HG02759 (cell line): Measurements from ENCODE around the gene DNMT3B.
"Not testable (repeated sequence)": the region's sequence is repeated elsewhere in the genome, so short reads cannot be mapped to it uniquely, and the experiment has no call there.

ENCODE experiments used
- ATAC-seq: cut with Tn5 transposase; IDR thresholded peaks from one replicate; pipeline ENCODE4 v1.9.1; 2021; ENCODE audit warnings: mild to moderate bottlenecking, moderate library complexity; ENCODE audit not compliant: unreplicated experiment

The DNMT3B gene

DNA sequence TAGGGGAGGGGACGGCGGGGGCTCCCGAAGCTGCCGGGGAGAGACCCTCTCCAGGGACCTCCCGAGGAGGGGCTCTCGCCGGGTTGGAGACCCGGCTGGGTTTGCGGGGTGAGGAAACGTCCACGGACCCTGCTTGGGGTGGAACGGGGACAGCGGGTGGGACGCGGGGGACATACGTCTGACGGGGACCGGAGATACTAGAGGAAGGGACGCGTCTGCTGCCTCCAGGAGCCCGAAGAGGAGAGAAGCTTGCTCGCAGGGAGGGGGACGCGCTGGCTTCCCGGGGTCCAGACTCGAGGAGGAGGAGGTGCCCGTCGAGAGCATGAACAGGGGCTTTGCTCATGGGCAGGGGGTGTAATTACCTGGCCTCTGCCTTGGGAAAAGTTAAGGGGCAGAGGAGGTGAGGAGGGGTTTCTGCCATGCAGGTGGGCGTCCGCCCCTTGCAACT, 593 bp downstream of the DNMT3B start:
- peak; percentile 13 for ATAC-seq

DNA sequence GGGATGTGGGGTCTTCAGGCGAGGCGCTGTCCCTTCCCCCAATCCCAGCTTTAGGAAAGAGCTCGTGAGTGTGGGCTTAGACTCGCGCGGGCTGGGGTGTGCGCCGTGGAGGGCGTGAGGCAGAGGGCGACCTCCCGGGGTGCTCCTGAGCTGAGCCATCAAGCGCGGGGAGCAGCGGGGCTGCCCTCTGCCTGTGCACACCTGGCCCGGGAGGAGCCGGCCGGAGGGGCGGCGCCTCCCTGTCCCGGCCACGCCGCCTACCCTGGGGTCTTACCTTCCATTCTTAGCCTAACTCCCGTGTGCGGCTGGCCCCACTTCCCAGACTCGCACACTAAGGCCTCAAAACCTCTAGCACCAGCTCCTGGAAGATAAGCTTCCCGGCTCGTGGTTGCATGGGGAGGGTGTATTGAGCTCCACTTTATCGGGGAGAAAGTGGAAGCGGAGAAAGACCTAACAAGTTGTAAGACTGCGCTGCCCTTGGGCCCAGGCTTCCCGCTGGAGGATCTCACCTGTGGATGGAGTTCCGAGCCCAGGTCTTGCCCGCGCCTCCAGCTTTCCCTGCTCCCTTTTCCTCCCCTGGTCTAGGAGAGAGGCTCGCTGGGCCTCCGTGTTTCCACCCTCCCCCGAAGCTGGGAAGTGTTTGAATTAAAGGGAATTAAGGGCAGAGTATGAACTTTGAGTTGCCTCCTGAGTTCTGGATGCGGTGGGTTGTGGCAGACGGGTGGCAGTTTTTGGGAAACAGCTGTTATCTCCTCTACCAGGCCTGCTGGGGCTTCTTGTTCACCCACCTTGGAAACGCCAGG, 1.2 kb downstream of the DNMT3B start:
- no peak for ATAC-seq

DNA sequence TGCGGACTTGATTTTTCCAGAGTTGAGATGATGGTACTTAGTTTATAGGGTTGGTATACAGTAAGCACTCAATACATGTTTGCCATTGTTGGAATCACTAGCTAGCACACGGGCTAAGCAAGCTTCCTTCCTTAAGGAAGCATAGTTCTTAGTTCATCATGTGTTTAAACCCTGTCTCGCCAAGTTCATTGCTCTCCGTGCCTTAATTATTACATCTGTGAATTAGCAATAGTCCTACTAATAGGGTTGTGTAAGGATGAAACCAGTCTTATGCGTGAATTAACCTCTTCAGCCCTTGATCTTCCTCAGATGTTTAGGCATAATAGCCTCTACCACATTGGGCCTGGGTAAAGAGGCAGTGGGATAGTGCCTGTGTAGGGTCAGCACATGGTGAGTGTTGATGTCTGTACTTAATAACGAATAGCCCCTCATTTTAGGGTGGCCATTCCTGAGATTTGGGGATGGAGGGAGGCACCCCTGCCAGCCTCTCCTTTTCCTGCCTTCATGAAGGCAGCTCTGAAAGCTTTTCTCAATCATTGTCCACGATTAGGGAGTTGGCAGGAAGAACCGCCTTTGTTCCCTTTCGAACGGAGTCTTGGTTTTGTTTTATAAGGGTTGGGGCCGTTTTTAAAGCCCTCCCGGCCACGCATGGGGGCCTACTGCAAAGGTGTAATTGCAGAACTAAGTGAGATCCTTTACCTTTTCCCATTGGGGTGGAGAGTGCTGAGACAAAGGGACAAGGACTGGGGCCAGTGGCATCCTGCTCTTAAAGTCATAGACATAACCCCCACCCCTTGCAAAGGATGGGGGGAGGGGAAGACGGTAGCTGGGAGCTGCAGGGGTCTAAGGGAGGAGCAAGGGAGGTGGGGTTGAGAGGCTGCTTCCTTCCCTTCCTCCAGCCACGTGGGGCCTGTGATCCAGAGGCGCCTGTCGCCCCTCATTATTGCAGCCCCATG, 2.1 kb downstream of the DNMT3B start:
- no peak for ATAC-seq

DNA sequence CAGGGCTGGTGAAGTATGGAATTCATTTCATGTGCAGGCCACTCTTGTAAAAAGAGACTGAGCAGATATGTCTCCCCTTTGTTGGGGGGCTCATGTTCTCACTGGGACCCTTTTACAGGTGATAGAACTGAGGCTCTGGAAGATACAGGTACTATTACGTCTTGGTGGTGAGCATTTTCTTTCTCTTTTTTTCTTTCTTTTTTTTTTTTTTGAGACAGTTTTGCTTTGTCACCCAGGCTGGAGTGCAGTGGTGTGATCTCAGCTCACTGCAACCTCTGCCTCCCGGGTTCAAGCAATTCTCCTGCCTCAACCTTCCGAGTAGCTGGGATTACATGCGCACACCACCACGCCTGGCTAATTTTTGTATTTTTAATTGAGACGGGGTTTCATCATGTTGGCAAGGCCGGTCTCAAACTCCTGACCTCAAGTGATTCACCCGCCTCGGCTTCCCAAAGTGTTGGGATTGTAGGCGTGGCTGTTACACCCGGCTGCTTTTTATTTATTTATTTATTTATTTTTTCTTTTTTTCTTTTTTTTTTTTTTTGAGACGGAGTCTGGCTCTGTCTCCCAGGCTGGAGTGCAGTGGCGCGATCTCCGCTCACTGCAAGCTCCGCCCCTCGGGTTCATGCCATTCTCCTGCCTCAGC, 3.2 kb downstream of the DNMT3B start:
- not testable (repeated sequence) for ATAC-seq

DNA sequence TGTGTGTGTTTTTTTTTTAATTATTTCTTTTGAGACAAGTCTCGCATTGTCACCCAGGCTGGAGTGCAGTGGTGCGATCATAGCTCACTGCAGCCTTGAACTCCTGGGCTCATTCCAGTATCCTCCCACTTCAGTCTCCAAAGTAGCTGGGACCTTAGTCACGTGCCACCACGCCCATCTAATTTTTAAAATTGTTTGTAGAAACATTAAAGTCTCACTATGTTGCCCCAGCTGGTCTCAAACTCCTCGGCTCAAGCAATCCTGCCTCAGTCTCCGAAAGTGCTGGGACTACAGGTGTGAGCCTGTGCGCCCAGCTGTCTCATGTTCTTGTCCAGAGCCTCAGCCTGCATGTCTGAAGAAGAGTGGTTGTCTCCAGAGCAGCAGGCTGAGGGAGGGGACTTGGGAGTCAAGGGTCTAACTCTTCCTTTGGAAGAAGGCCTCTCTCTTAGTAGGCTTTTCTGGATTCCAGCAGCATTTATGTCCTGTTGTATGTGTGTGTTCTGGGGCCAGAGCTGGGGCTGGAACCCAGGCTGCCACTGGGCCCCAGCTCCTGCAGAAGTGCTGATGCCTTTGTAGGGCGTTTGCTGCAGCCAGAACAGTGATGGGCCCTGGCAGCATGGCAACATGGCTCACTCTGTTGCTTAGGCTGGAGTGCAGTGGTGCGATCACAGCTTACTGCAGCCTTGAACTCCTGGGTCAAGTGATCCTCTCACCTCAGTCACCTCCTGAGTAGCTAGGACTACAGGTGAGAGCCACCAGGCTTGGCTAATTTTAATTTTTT, 5.4 kb downstream of the DNMT3B start:
- no peak for ATAC-seq

DNA sequence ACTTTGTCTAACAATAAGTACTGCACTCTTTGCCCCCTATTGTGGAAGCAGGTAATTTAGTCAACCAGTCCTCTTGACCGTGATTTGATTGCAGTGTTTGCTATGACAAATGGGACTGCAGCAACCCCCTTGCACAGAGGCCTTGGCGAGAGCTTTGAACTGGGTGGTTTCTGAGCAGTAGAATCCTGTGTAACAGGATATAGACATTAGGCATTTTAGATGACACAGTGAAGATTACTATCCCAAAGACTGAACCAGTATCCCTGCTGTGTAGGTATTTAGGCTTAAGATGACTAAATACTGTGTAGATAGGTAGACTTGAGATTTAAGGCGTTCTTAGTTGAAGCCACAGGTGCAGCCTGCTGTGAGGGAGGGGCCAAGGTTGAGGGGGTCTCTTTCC, 9.9 kb downstream of the DNMT3B start:
- no peak for ATAC-seq

DNA sequence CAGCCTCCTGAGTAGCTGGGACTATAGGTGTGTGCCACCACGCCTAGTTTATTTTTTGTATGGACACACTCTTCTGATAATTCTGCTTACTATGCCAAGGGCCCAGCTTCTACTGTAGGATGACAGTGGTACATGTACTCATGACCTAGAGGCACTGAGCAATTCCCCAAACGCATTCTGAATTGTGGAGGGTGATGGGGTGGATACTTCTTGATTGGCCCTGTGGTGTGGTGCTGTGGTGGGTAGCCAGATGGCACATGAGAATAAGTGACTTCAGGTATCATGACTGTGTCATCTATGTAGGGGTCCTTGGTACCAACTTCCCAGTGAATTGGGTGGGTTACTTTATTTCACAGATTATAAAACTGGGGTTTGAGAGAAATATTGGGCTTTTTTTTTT, 11.0 kb downstream of the DNMT3B start:
- no peak for ATAC-seq

DNA sequence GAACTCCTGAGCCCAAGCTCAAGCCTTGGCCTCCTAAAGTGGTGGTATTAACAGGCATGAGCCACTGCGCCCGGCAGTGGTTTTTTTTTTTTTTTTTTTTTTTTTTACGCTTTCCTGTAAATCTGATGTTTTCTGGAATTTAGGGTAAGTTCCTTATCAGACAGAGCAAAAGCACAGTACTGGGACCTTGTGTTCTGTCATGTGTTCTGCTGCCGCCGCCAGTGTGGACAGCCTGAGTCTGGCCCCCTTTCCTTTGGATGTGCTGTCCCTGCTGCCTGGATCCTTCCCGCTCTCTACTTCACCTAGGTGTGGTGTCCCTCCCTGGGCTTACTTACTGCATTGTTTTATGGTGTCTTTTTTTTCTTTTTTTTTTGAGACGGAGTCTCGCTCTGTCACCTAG, 11.7 kb downstream of the DNMT3B start:
- no peak for ATAC-seq

DNA sequence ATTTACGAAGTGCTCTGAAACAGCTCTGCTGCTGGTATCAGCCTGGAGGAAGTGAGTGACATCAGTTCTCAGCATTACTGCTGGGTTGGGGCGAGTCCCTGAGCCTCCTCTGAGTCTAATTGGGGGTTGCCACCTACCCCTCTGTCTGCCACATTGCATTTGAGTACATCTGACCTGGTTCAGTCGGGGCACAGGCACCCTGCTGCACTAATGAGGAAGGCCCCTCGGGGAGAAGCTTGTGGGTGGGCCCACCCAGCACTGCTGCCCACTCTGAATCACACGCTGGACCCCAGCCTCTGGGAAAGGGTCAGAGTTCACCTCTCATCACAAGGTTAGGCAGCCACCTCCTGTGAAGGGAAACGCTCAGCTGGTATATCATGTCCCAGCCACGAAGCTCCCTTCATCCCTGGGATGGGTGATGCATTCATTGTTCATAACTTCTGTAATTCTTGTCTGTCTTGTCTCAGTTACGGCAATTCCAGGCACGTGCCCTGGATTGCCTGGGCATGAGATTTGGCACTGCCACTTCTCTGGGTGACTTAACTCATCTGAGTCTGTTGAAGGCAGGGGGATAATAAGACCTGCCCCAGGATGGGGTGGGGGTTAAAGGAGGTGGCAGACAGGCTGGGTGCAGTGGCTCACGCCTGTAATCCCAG, 13.3 kb downstream of the DNMT3B start:
- no peak for ATAC-seq

DNA sequence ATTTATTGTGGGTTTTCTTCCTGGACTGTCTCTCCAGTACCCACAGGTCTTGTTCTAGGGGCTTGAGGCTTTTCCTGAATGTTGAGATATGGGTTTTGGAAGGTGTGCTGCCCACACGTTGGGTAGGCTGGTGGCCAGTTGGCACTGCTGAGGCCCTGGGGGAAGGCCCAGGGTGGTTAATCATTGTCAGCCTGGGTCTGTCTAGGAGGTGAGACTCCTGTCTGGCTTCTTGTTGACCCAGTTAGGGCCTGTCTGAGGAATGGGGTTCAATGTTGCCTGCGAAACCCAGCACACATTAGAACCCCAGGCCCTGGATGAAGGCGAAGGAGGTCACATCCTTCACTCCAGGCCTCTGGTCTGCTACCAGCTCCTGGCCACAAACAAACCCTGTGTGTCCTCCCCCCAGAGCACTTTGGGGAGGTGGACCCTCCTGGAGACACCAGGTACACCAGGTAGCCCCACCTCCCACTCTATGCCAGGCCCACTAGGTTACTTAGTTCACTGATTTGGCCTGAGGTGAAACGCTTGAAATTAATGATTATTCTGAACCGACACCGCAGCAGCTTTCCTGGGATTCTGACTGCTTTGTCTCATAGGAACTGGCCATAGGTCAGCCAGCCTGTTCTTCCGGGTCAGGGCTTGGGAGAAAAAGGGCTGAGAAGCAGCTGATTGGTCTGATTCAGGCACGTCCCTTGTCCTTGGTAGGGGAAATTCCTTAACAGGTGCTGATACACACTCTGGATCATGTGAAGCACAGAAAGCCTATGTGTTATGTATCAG, 15.2 kb downstream of the DNMT3B start:
- no peak for ATAC-seq

DNA sequence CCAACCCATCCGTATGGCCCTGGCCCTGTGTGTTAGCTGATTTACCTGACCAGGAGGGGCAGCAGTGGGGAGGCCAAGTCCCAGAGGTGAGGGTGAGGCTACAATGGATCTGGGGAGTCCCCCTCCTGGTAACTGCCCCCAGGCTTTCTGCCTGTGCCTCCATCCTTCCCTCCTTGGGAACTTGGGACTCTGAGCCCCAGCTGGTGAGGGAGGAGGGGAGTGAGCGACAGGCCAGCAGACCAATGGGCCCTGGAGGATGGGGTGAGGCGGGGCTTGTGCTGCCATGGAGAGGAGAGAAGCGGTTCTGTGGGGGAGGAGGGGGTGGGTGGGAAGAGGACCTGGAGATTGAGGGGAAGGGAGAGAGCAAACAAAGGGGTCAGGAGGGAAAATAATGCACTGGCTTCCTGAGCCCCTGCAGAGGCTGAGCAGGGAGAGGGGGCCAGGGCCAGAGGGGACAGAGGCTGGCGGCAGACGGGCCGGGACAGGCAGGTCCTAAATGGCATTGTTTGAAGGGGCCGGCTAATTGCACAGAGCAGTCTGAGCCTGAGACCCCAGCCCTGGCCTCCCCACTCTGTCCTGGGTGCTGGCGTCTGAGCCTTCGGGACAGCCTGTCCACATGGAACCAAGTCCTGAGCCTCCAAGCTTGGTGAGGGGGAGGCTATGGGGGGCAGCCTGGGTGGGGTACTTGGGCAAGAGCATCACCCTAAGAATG, 17.5 kb downstream of the DNMT3B start:
- no peak for ATAC-seq

DNA sequence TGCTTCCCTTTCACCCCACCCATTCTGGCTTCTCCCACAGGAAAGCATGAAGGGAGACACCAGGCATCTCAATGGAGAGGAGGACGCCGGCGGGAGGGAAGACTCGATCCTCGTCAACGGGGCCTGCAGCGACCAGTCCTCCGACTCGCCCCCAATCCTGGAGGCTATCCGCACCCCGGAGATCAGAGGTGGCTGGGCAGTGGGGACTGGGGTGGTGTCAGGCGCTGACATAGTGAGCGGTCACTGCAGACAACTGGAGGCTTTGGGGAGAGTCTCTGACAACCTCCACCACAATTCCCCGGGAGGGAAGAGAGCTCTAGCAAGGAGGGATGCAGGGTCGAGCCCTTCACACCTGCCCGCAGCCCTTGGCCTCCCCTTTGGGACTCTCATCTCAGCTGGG, 18.1 kb downstream of the DNMT3B start:
- no peak for ATAC-seq

DNA sequence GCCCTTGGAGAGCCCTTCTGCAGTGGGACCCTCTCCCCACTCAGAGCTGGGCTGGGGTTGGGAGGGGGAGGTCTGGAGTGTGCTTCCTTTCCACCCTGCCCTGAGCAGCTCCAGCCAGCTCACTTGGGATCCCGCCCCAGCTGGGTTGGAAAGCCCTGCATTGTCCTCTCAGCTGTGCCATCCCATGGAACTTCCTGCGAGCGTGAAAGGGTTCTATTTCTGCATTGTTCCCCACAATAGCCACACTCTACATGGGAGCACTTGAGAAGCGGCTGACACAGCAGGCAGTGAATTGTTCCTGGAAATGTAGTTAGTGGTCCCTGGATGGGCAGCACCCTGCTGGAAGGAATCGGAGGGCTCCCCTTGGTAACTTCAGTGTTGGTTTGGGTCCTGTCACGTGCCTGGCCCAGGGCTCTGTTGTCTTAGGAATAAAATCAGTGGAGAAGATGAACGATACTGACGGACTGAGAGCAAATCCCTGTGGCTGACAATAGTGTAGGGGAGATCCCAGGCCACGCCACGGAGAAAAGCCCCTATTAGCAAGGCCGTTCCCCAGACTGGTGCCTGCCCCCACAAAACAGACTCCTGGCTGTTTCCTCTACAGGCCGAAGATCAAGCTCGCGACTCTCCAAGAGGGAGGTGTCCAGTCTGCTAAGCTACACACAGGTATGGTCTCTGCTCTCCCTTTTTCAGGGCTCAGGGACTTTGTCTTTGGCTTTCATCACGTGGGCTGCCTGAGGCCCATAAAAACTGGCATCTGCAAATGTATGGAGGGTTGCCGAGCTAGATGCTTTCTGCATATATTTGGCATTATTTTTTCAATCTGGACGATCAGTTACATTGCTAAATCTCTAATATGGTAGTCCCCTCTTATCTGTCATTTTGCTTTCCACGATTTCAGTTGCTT, 18.8 kb downstream of the DNMT3B start:
- ATAC-seq, result no peak

DNA sequence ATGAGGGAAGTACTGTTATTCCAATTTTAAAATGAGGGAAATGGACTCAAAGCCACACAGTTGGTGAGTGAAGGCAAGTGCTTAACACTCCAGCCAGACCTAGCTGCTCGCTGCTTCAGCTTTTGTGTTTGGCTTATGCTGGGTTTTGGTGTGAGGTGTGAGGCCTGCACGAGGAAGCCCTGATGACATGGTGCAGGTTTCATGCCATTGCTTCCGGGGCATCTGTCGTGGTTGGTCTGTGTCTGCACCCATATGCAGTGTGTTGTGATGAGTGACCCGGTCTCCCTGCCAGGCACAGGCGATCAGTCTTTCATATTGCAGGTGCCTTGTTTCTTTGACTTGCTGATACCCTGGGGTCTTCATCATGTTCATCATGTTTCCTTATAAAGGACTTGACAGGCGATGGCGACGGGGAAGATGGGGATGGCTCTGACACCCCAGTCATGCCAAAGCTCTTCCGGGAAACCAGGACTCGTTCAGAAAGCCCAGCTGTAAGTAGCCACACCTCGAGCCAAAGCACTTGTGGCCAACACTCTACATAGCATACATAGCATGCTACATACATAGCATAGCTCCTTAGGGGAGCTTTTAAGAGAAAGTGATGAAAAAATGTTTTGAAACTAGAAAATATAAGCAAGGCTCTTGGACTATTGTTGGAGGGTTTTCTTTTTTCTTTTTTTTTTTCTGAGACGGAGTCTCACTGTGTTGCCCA, 22.3 kb downstream of the DNMT3B start:
- ATAC-seq, result no peak

DNA sequence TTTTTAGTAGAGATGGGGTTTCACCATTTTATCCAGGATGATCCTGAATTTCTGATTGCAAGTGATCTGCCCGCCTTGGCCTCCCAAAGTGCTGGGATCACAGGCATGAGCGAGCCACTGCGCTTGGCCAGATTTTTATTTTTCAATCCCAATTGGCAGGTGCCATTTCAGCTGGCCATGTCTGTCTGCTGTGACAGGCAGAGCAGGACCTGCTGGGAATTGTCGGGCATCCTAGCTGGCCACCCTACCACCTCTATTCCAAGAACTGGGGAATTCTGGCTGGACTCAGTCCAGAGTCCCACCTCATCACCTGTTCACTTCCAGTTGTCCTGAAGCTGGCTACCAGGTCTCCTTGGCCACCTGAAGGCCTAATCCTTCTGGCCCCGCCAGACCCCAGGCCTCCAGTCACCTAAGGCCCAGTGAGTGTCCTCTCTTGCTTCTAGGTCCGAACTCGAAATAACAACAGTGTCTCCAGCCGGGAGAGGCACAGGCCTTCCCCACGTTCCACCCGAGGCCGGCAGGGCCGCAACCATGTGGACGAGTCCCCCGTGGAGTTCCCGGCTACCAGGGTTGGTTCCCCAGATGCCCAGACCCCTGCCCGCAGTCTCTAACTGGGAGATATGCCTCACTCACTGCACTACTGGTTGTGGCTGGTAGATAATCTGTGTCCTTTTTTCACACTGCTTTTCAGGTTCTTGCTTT, 24.0 kb downstream of the DNMT3B start:
- no peak for ATAC-seq

DNA sequence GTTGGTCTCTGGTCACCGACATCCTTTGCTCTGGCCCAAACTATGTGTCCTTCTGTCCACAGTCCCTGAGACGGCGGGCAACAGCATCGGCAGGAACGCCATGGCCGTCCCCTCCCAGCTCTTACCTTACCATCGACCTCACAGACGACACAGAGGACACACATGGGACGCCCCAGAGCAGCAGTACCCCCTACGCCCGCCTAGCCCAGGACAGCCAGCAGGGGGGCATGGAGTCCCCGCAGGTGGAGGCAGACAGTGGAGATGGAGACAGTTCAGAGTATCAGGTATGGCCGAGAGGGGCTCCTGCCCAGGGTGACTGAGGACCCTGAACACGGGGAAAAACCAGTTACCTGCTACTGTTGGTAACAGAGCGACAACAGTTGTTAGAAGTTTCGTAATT, 25.0 kb downstream of the DNMT3B start:
- no peak for ATAC-seq
